GM13976 (cell line): ENCODE data around the gene REEP3.

Experiments used
- DNase-seq: peaks from one replicate; pipeline ENCODE4 v3.0.0; 2012; ENCODE audit warnings: low spot score
- in situ Hi-C: fragments of 300-500 bp; cut with MboI; formaldehyde crosslinking; loops from one replicate; pipeline ENCODE4 v1.12.0; 2022; ENCODE audit warnings: low sequenced_read_pairs, mixed read lengths, inconsistent platforms; ENCODE audit not compliant: unreplicated experiment
- TF ChIP-seq, protein P1 (sequence below): IDR thresholded peaks from 2 replicates; pipeline ENCODE4 v1.5.1; 2012; ENCODE audit warnings: borderline replicate concordance, mild to moderate bottlenecking; ENCODE audit not compliant: insufficient read depth; ENCODE audit errors: extremely low read depth, missing control alignments, control extremely low read depth

Gene REEP3

GRCh38 chr10:63667596-63668480 is 146.6 kb downstream of the REEP3 start:
- in situ Hi-C loops, result no loop called here
- TF ChIP-seq, protein P1, sequence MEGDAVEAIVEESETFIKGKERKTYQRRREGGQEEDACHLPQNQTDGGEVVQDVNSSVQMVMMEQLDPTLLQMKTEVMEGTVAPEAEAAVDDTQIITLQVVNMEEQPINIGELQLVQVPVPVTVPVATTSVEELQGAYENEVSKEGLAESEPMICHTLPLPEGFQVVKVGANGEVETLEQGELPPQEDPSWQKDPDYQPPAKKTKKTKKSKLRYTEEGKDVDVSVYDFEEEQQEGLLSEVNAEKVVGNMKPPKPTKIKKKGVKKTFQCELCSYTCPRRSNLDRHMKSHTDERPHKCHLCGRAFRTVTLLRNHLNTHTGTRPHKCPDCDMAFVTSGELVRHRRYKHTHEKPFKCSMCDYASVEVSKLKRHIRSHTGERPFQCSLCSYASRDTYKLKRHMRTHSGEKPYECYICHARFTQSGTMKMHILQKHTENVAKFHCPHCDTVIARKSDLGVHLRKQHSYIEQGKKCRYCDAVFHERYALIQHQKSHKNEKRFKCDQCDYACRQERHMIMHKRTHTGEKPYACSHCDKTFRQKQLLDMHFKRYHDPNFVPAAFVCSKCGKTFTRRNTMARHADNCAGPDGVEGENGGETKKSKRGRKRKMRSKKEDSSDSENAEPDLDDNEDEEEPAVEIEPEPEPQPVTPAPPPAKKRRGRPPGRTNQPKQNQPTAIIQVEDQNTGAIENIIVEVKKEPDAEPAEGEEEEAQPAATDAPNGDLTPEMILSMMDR, result no peak
- DNase-seq, result no peak

DNA sequence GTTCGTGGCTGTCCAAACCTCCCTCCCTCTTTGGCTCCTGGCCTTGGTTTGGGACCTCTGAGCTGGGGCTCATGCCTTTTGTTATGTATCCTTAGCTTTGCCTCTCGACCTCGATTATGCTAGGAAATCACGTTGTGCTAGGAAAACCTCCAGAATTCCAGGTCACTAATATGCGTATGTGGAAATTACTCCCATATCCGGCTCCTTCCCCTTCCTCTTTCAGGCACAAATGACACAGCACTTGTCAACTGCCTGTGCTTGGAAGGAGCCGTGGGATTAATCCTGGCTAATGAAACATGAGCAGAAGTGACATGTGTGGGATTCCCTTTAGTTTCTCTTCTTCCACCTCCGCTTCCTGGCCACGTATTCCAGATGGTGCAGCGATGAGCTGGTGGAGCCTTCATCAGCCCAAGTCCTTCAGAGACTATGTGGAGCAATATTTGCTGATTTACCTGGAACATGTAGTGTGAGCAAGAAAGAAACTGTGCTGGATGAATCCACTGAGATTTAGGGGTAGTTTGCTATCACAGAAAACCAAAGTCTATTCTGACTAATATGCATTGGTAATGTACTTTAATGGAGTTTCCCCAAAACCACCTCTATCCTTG is 149.2 kb downstream of the REEP3 start:
- DNase-seq, result peak; percentile 53
- in situ Hi-C loops, result no loop called here
- TF ChIP-seq, protein P1, result no peak

- TF ChIP-seq, protein P1, result no peak
- DNase-seq, result no peak
- in situ Hi-C loops, result no loop called here
Measured at GRCh38 chr10:63671317-63671937, 150.2 kb downstream of the REEP3 start.

- in situ Hi-C loops, result no loop called here
- DNase-seq, result no peak
- TF ChIP-seq, protein P1, result no peak
Measured at GRCh38 chr10:63672491-63672890, 151.3 kb downstream of the REEP3 start.

DNA sequence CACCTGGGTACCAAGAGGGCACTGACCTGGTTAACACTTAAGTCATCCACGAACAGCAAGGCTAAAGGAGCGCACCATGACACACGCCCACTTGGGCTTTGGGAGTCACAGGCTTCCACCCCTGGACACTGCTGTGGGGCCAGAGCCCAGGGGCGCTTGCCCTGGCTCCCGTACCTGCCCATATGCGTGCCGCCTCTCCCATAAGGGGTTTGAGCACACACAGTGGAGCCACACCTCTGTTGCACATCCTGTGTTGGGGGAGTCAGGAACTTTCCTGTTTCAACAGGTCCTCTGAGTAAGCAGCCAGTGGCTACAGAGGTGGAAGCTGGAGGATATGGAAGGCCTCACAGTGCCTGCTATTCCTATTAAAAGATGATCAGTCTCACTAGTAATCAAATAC is 152.0 kb downstream of the REEP3 start:
- no peak for DNase-seq
- TF ChIP-seq, protein P1, result no peak
- in situ Hi-C loops, result no loop called here

DNA sequence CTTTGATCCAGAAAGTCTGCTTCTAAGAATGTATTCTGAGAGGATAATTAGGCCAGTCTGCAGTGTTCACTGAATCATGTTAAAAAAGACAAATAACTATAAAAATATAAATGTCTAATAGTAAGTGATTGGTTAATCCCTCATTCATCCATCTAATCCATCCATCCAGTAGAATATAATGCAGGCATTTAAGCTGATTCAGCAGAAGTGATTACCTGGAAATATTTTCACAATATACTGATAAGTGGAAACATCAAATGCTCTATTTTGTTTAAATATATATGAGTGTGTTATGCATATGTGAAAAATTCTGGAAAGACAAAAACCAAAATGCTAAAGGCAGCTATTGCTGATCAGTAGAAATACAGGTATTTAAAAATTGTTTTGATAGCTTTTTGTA is 152.6 kb downstream of the REEP3 start:
- in situ Hi-C loops, result no loop called here
- DNase-seq, result no peak
- TF ChIP-seq, protein P1, result no peak
